Chondrocyte (in vitro differentiated cells): ENCODE data around the gene FOXO3. TPM values are rescaled to one million over a fixed set of nuclear protein-coding genes. Genes with fewer than 3 reads are reported as not detected.

Source experiments
- DNase-seq: peaks from one replicate; pipeline ENCODE4 v3.0.0; 2021; ENCODE audit warnings: mixed read lengths, low spot score
- H3K27ac Mint-ChIP-seq: one replicate; pipeline ENCODE4 v1.8.0; 2021; ENCODE audit warnings: mild to moderate bottlenecking, moderate library complexity, mixed read lengths; ENCODE audit not compliant: unreplicated experiment
- H3K27me3 Mint-ChIP-seq: 2 replicates; pipeline ENCODE4 v1.8.0; 2021; ENCODE audit warnings: low read depth, mixed read lengths
- H3K36me3 Mint-ChIP-seq: 2 replicates; pipeline ENCODE4 v1.8.0; 2021; ENCODE audit warnings: low read depth, mixed read lengths
- H3K4me1 Mint-ChIP-seq: 2 replicates; pipeline ENCODE4 v1.8.0; 2021; ENCODE audit warnings: low read depth, mild to moderate bottlenecking, mixed read lengths
- H3K4me3 Mint-ChIP-seq: one replicate; pipeline ENCODE4 v1.8.0; 2021; ENCODE audit warnings: mild to moderate bottlenecking, moderate library complexity, mixed read lengths; ENCODE audit not compliant: unreplicated experiment
- H3K9me3 Mint-ChIP-seq: 2 replicates; pipeline ENCODE4 v1.8.0; 2021; ENCODE audit warnings: low read depth, mixed read lengths
- total RNA-seq: library from RNA; stranded (reverse); gene quantifications from 3 replicates; pipeline ENCODE4 v1.2.1, GENCODE V29; 2021
- TF ChIP-seq, protein P1 (sequence below): fragments of 200-600 bp; sonication (generic); IDR thresholded peaks from 2 replicates; pipeline ENCODE4 v1.5.0; 2021; ENCODE audit warnings: antibody characterized with exemption, mild to moderate bottlenecking, moderate library complexity

The FOXO3 gene
- total RNA-seq, 1 donor from 2014 or later, result 45.0 TPM

DNA sequence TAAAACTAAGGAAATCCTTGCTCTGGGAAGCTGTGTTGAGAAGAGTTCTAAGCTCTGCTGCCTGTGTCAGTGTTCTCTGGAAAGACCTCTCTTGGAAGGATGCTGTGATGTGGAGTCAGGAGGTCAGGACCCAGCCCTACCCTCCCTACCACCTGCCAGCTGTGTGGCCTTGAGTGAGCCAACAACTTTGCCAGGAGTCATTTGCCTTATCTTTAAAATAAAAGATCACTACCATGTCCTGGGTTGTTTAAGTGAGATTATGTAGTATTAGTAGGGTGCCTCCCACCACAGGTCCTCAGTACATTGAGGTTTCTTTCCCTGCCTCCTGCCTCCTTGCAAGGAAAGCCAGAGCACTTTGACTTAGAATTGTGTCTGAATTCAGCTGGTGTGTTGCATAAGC, 64.9 kb downstream of the FOXO3 start:
- H3K36me3 Mint-ChIP-seq, result no peaks in the 10 kb centered on the region
- H3K27ac Mint-ChIP-seq, result no peak overlapping the region
- DNase-seq, result no peak
- H3K4me1 Mint-ChIP-seq, result peaks cover 58% of the 10 kb centered on the region
- H3K4me3 Mint-ChIP-seq, result no peak overlapping the region
- H3K9me3 Mint-ChIP-seq, result no peaks in the 10 kb centered on the region
- no peaks in the 10 kb centered on the region for H3K27me3 Mint-ChIP-seq
- TF ChIP-seq, protein P1, sequence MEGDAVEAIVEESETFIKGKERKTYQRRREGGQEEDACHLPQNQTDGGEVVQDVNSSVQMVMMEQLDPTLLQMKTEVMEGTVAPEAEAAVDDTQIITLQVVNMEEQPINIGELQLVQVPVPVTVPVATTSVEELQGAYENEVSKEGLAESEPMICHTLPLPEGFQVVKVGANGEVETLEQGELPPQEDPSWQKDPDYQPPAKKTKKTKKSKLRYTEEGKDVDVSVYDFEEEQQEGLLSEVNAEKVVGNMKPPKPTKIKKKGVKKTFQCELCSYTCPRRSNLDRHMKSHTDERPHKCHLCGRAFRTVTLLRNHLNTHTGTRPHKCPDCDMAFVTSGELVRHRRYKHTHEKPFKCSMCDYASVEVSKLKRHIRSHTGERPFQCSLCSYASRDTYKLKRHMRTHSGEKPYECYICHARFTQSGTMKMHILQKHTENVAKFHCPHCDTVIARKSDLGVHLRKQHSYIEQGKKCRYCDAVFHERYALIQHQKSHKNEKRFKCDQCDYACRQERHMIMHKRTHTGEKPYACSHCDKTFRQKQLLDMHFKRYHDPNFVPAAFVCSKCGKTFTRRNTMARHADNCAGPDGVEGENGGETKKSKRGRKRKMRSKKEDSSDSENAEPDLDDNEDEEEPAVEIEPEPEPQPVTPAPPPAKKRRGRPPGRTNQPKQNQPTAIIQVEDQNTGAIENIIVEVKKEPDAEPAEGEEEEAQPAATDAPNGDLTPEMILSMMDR, result no peak

DNA sequence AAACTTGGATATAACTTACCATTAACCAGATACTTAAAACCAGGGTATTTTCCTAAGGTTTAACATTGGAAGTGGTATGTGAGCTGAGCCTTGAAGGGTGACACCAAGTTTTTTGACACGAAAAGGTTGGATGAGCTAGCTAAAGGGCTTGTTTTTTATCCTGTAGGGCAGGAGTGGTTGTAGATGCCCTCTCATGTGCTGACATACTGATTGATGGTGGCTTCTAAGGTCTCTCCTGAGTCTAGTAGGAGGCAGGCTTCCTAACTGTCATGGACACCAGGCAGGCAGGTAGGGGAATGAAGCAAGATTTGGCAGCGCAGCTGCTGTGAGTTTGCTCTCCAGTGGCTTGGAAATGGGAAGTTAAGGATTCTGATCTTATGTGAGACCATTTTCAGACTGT, 66.1 kb downstream of the FOXO3 start:
- TF ChIP-seq, protein P1, result no peak
- Mint-ChIP-seq H3K9me3 (no peaks in the 10 kb centered on the region), H3K36me3 (no peaks in the 10 kb centered on the region), H3K4me1 (peaks cover 50% of the 10 kb centered on the region), H3K27me3 (no peaks in the 10 kb centered on the region), H3K27ac (no peak overlapping the region), H3K4me3 (no peak overlapping the region)
- DNase-seq, result no peak

DNA sequence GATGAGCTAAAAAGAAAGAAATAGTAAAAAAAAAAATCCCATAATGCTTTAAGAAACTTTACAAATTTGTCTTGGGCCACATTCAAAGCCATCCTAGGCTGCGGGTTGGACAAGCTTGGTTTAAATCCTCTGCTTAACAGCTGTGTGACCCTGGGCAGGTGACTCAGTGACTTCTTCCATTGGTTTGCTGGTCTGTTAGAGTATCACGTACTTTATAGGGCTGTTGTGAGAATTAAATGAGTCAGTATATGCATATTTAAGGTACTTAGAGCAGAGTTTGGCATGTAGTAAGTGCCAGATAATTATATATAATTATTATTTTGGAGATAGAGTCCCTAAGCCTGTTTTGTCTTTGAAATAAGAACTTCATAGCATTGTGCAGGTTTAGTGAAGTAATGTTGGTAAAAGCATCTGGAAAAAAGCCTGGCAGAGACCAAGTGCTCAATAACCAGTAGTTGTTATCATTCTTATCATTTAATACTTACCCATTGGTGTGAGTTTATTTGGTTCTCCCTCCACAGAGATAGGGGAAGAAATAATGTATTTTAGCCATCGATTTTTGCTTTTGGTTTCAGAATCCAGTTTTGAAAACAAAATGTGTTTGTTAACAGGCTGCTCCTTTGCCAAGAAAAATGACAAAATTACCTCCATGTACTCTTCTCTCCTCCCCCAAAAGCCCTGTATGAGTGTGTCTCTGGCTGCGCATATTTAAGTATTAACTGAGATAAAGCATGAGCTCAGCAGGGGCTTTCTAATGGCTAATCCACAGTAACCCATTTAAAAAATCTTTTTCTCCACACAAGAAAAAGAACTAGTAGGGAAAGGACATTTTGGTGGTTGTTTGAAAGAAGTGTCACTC, 67.2 kb downstream of the FOXO3 start:
- no peak for DNase-seq
- Mint-ChIP-seq H3K4me3 (no peak overlapping the region), H3K9me3 (no peaks in the 10 kb centered on the region), H3K27ac (no peak overlapping the region), H3K4me1 (peaks cover 50% of the 10 kb centered on the region), H3K27me3 (no peaks in the 10 kb centered on the region), H3K36me3 (no peaks in the 10 kb centered on the region)
- TF ChIP-seq, protein P1, result no peak

DNA sequence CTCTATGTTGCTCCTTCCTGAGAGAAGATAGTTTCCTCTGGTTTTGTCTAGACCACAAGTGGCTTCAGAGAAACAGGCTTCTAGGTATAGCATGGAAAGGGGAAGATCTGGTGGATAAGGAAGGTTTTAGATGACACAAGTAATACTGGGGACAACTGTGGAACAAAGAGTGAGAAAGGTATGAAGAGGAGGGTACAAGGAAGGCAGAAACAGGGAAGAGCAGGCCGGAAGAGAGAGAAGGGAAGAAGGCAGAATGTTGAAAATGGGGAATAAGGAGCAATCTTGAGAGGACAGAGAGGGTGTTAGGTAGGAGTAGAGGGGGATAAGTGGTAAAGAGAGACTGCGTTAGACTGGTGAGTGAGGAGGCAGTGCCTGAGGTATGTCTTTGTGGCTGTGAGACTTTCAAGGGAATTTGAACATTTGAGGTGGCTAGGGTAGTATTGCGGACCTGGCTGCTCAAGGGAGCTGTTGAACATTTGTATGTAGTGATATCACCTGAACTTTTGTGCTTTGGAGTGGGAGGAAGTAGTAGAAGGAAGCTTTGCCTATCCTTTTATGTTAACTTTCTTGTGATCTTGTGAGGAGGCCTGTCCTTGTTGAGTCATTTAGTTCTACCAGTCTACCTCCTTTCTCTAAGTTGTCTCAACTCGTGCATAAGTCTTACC, 69.5 kb downstream of the FOXO3 start:
- H3K4me1 Mint-ChIP-seq, result peaks cover 46% of the 10 kb centered on the region
- H3K4me3 Mint-ChIP-seq, result no peak overlapping the region
- H3K9me3 Mint-ChIP-seq, result no peaks in the 10 kb centered on the region
- peak overlapping the region; percentile 9 for H3K27ac Mint-ChIP-seq
- no peaks in the 10 kb centered on the region for H3K27me3 Mint-ChIP-seq
- no peaks in the 10 kb centered on the region for H3K36me3 Mint-ChIP-seq
- TF ChIP-seq, protein P1, result no peak
- DNase-seq, result no peak

DNA sequence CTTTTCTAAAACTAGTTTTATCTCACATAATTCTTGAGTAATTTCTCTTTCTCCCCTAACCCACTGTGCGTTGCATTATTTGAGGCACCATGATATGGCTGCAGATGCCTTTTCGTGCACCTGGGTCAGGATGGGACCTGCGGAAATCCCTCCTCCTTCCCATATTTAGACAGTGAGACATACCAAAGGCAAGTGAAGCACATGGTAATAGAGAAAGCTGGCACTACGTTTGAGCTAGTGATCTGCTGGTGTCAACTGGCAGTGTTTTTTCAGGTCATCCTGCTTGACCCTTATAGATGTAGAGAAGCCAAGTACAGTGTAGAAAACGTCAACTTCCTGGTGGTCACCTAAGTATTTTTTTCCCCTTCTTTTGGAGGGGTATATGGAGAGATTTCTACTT, 71.7 kb downstream of the FOXO3 start:
- TF ChIP-seq, protein P1, result no peak
- H3K27ac Mint-ChIP-seq, result no peak overlapping the region

More for the DNA sequence above, 71.7 kb downstream of the FOXO3 start:
- no peaks in the 10 kb centered on the region for H3K36me3 Mint-ChIP-seq
- no peak overlapping the region for H3K4me3 Mint-ChIP-seq
- DNase-seq, result no peak
- H3K4me1 Mint-ChIP-seq, result peaks cover 40% of the 10 kb centered on the region
- H3K9me3 Mint-ChIP-seq, result no peaks in the 10 kb centered on the region
- H3K27me3 Mint-ChIP-seq, result no peaks in the 10 kb centered on the region
